Measurements from ENCODE around the gene PRKAR2B. TPM values are rescaled to one million over a fixed set of nuclear protein-coding genes. Genes with fewer than 3 reads are reported as not detected.

PRKAR2B gene
- total RNA-seq, 3 donors from 2014 or later (not counting 1 experiment from before 2014, with no cell fraction given), result 2.1 to 14.3 (median 4.0) TPM

DNA sequence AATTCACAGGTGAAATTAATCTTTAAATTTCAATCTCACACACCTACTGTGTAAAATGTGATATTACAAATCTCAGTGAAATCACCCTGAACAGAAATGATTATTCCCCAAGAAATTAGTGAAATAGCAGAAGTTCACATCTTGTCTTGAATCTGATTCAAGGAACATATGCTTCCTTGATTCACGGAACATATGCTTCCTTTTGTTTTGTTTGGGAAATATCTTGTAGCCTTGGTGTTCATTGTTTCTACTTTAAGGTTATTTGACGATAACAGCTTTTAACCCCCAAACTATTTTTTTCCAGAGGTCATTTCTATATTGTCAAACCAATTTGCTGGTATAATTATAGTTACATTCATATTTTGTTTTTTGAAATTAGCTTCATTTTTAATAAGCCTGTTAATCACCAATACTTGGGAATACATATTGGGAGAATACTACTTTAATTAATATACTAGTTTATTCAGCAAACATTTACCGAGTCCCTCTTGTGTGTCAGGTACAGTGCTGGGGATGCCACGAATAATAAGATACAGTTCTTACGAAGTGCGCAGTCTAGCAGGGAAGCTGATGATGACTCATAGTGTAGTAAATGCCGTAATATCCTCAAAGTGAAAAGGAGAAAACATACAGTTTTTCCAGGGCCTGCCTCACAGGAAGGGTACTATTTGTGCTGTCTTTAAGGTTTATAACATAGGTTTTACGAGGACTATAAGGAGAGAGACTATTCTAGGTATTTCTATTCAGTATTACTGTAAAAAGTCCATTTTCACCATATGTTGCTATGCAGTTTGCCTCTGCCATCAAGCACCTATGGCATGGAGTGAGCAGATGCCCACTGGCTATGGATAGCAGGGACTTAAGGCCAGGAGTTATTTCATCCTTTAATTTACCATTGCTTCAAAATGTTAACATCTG lies 32.5 kb downstream of the PRKAR2B start:
- H3K9me3 Mint-ChIP-seq, result no peaks in the 10 kb centered on the region
- no peak overlapping the region for H3K4me3 ChIP-seq (ENCODE audit: low read length)
- WGBS (ENCODE audit: insufficient coverage), result 87% methylated on average over 6 of the region's 8 CpGs
- no peak overlapping the region for H3K27ac ChIP-seq (ENCODE audit: low read length)
- no peaks in the 10 kb centered on the region for H3K4me1 Mint-ChIP-seq
- H3K36me3 ChIP-seq (ENCODE audit: control insufficient read depth, insufficient read depth, low read length), result no peaks in the 10 kb centered on the region
- no peak overlapping the region for H3K4me3 Mint-ChIP-seq
- H3K27ac Mint-ChIP-seq, result no peak overlapping the region
- no peaks in the 10 kb centered on the region for H3K4me1 ChIP-seq (ENCODE audit: control insufficient read depth, insufficient read depth, low read length)
- H3K27me3 ChIP-seq (ENCODE audit: control insufficient read depth, insufficient read depth, low read length), result no peaks in the 10 kb centered on the region
- intact Hi-C loops (cut with micrococcal nuclease), result no loop called here
- TF ChIP-seq, protein P1, sequence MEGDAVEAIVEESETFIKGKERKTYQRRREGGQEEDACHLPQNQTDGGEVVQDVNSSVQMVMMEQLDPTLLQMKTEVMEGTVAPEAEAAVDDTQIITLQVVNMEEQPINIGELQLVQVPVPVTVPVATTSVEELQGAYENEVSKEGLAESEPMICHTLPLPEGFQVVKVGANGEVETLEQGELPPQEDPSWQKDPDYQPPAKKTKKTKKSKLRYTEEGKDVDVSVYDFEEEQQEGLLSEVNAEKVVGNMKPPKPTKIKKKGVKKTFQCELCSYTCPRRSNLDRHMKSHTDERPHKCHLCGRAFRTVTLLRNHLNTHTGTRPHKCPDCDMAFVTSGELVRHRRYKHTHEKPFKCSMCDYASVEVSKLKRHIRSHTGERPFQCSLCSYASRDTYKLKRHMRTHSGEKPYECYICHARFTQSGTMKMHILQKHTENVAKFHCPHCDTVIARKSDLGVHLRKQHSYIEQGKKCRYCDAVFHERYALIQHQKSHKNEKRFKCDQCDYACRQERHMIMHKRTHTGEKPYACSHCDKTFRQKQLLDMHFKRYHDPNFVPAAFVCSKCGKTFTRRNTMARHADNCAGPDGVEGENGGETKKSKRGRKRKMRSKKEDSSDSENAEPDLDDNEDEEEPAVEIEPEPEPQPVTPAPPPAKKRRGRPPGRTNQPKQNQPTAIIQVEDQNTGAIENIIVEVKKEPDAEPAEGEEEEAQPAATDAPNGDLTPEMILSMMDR (IDR thresholded peaks at IDR 0.05), result no peak
- DNase-seq (no peak), ATAC-seq (no peak)
- H3K36me3 Mint-ChIP-seq, result no peaks in the 10 kb centered on the region
- H3K27me3 Mint-ChIP-seq (ENCODE audit: low read depth in 2 of 2), result no peaks in the 10 kb centered on the region
- no peaks in the 10 kb centered on the region for H3K9me3 ChIP-seq (ENCODE audit: control insufficient read depth, insufficient read depth, low read length)

DNA sequence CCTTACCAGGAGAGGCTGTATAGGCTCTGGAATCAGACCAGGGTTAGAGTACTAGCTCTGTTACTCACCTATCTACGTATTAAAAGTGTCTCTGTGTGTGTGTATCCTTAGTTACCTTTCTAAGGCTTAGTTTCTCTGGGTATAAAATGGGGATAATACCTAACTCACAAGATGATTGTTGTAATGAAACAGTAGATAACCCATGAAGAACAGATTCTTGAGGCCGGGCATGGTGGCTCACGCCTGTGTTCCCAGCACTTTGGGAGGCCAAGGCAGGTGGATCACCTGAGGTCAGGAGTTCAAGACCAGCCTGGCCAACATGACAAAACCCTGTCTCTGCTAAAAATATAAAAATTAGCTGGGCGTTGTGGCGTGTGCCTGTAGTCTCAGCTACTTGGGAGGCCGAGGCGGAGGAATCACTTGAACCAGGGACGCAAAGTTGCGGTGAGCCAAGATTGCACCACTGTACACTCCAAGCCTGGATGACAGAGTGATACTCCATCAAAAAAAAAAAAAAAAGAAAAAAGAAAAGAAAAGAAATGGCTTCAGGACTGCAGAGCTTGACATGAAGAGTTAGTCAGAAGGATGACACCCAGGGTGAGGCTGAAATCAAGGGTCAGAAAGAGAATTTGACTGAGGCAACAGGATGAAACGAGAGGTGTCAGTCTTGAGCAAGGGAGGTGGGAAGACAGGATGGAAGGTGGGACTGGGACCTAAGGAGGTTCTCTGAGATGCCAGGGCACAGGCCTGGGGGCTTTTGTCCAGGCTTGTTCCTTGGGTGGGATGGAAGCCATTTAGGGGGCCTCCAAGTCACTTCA lies 33.4 kb downstream of the PRKAR2B start:
- H3K36me3 Mint-ChIP-seq, result no peaks in the 10 kb centered on the region
- H3K27me3 Mint-ChIP-seq (ENCODE audit: low read depth in 2 of 2), result no peaks in the 10 kb centered on the region
- H3K4me3 Mint-ChIP-seq, result no peak overlapping the region
- no peaks in the 10 kb centered on the region for H3K4me1 ChIP-seq (ENCODE audit: control insufficient read depth, insufficient read depth, low read length)
- H3K9me3 ChIP-seq (ENCODE audit: control insufficient read depth, insufficient read depth, low read length), result no peaks in the 10 kb centered on the region
- 89% methylated on average over 9 of the region's 10 CpGs for WGBS (ENCODE audit: insufficient coverage)
- H3K27me3 ChIP-seq (ENCODE audit: control insufficient read depth, insufficient read depth, low read length), result no peaks in the 10 kb centered on the region
- no peaks in the 10 kb centered on the region for H3K4me1 Mint-ChIP-seq
- no peaks in the 10 kb centered on the region for H3K9me3 Mint-ChIP-seq
- H3K36me3 ChIP-seq (ENCODE audit: control insufficient read depth, insufficient read depth, low read length), result no peaks in the 10 kb centered on the region
- H3K27ac ChIP-seq (ENCODE audit: low read length), result no peak overlapping the region
- ATAC-seq (no peak), DNase-seq (no peak)
- intact Hi-C loops (cut with micrococcal nuclease), result no loop called here
- TF ChIP-seq, protein P1 (IDR thresholded peaks at IDR 0.05), result no peak
- H3K27ac Mint-ChIP-seq, result no peak overlapping the region
- H3K4me3 ChIP-seq (ENCODE audit: low read length), result no peak overlapping the region

DNA sequence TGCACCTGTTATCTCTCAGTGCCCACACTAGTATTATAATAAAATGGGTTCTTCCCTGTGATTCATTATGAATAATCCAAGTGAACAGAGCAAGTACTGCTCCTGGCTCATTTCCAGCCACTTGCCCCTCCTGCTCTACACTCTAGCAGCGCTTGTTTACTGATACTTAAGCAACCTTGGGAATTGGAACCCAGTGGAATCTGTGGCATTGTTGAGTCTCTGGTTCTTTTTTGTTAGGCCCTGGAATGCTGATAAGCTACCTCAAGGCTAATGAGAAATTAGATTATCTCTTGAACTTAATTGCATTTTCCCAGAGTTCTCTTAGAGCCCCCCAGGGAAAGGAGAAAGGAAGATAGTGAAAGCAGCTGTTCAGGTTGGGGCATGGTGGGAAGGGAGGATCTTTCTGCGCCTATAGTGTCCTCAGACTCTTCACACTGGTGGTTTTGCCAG lies 34.0 kb downstream of the PRKAR2B start:
- ATAC-seq, result no peak
- intact Hi-C loops (cut with micrococcal nuclease), result no loop called here
- no peaks in the 10 kb centered on the region for H3K9me3 Mint-ChIP-seq
- Histone ChIP-seq H3K27me3 (ENCODE audit: control insufficient read depth, insufficient read depth, low read length) (no peaks in the 10 kb centered on the region), H3K4me1 (ENCODE audit: control insufficient read depth, insufficient read depth, low read length) (no peaks in the 10 kb centered on the region), H3K36me3 (ENCODE audit: control insufficient read depth, insufficient read depth, low read length) (no peaks in the 10 kb centered on the region), H3K9me3 (ENCODE audit: control insufficient read depth, insufficient read depth, low read length) (no peaks in the 10 kb centered on the region), H3K4me3 (ENCODE audit: low read length) (no peak overlapping the region), H3K27ac (ENCODE audit: low read length) (no peak overlapping the region)
- 85% methylated on average over 2 of the region's 2 CpGs for WGBS (ENCODE audit: insufficient coverage)
- H3K27me3 Mint-ChIP-seq (ENCODE audit: low read depth in 2 of 2), result no peaks in the 10 kb centered on the region
- TF ChIP-seq, protein P1 (IDR thresholded peaks at IDR 0.05), result no peak
- no peak for DNase-seq
- no peak overlapping the region for H3K4me3 Mint-ChIP-seq
- no peak overlapping the region for H3K27ac Mint-ChIP-seq
- no peaks in the 10 kb centered on the region for H3K4me1 Mint-ChIP-seq
- H3K36me3 Mint-ChIP-seq, result no peaks in the 10 kb centered on the region
